Sigmoid colon (tissue), 7 donors: ENCODE data around the gene INSRR. TPM values are rescaled to one million over a fixed set of nuclear protein-coding genes. Genes with fewer than 3 reads are reported as not detected.

Source experiments
- DNase-seq: peaks from one replicate; pipeline ENCODE4 v3.0.0-alpha.2; 2019
- H3K27ac ChIP-seq, 4 donors: fragments of 200-600 bp; sonication (generic); one replicate each; pipeline ENCODE4 v1.5.1; 2016 to 2019; ENCODE audit warnings: mild to moderate bottlenecking in 1 of 4
- H3K27me3 ChIP-seq, 3 donors: fragments of 200-600 bp; sonication (generic); one replicate each; pipeline ENCODE4 v1.5.1; 2019; ENCODE audit warnings: mild to moderate bottlenecking in 1 of 3
- H3K36me3 ChIP-seq, 4 donors: fragments of 200-600 bp; sonication (generic); one replicate each; pipeline ENCODE4 v1.5.1; 2016 to 2019
- H3K4me1 ChIP-seq, 4 donors: fragments of 200-600 bp; sonication (generic); one replicate each; pipeline ENCODE4 v1.5.1; 2017 to 2019
- H3K4me3 ChIP-seq, 4 donors: fragments of 200-600 bp; sonication (generic); one replicate each; pipeline ENCODE4 v1.5.1; 2017 to 2019; ENCODE audit warnings: mild to moderate bottlenecking in 2 of 4, moderate library complexity in 1 of 4
- H3K9me3 ChIP-seq, 4 donors: fragments of 200-600 bp in 3 of 4; sonication (generic) in 3 of 4; one replicate each; pipeline versions ENCODE4 v1.5.1 to v1.6.1; 2013 to 2019
- CTCF ChIP-seq, 4 experiments: fragments of 450-650 bp in 3 of 4; fragments of 200-600 bp in 1 of 4; IDR thresholded peaks; one replicate each; pipeline ENCODE4 v1.5.1; 2016 to 2019; ENCODE audit warnings: antibody characterized with exemption in 4 of 4, mild to moderate bottlenecking in 3 of 4, moderate library complexity in 2 of 4
- EP300 ChIP-seq, 4 donors: sonication (generic); formaldehyde crosslinking; IDR thresholded peaks; one replicate each; pipeline ENCODE4 v1.6.1; 2017; ENCODE audit warnings: antibody characterized with exemption in 4 of 4
- POLR2A ChIP-seq, 2 donors: fragments of 450-650 bp; IDR thresholded peaks; one replicate each; pipeline ENCODE4 v1.6.1; 2016; ENCODE audit warnings: antibody characterized with exemption in 2 of 2, mild to moderate bottlenecking in 2 of 2, moderate library complexity in 2 of 2
- POLR2AphosphoS5 ChIP-seq, 4 donors: sonication (generic); formaldehyde crosslinking; IDR thresholded peaks; one replicate each; pipeline ENCODE4 v1.6.1; 2017; ENCODE audit warnings: antibody characterized with exemption in 4 of 4
- WGBS, 2 donors: extraction: QIAGEN DNeasy Blood & Tissue Kit; methylation state at CpG; one replicate each; pipeline ENCODE4 v1.1.7; 2013; 5-methylcytosine and 5-hydroxymethylcytosine counted together
- intact Hi-C: fragments of 100-400 bp; cut with DNase I; formaldehyde crosslinking; loops from one replicate; pipeline ENCODE4 v1.15.1; 2023
- polyA plus RNA-seq, 3 donors: library from polyadenylated mRNA; stranded (reverse); fragments of 200-250 nt; gene quantifications; one replicate each; pipeline ENCODE4 v1.2.3, GENCODE V29; 2013
- total RNA-seq, 4 donors: library from RNA; depleted of rRNA; stranded (reverse); fragments of >200 nt; gene quantifications; one replicate each; pipeline ENCODE4 v1.1.0, GENCODE V29; 2016
- donor health status: healthy with polysubstance abuse.
- donor health status: Bipolar disorder and iron deficiency.
- donor health status: healthy.

Gene INSRR
- total RNA-seq: not detected
- polyA plus RNA-seq: under 1 TPM in 1 of 3 donors, not detected in 2; 0.06 TPM

GRCh38 chr1:156858959-156859522 lies at the start of gene INSRR:
INSRR (minus strand) TSS chr1:156859117; CDS start chr1:156858621, 496 bp downstream.
- 2 to 8% methylated on average over 39 of the region's 39 CpGs for WGBS, 2 donors
- Histone ChIP-seq H3K4me3 (peak within 1 kb of the TSS; percentile 4 to 35 (median 19)), H3K9me3 (no peaks in the 10 kb centered on the region), H3K4me1 (peaks cover 0 to 32% (median 28%) of the 10 kb centered on the region in 4 donors), H3K36me3 (no peaks in the 10 kb centered on the region), H3K27ac (no peak within 1 kb of the TSS), H3K27me3 (peaks cover 21 to 70% (median 66%) of the 10 kb centered on the region in 3 donors)
- intact Hi-C loops: no loop called here
- TF ChIP-seq POLR2AphosphoS5 (IDR thresholded peaks at IDR 0.05) (no peak), POLR2A (IDR thresholded peaks at IDR 0.05) (no peak), CTCF (IDR thresholded peaks at IDR 0.05) (no peak), EP300 (IDR thresholded peaks at IDR 0.05) (no peak)
- no peak for DNase-seq

- DNase-seq: no peak
- WGBS, 2 donors: 34 to 78% methylated on average over 29 of the region's 29 CpGs
- H3K27me3 ChIP-seq: peaks cover 0 to 15% (median 0%) of the 10 kb centered on the region in 3 donors
Observed at GRCh38 chr1:156908541-156908940, 49.6 kb upstream of the INSRR start.

GRCh38 chr1:156906206-156906906 lies 47.4 kb upstream of the INSRR start:
- TF ChIP-seq EP300 (IDR thresholded peaks at IDR 0.05) (no peak), CTCF (IDR thresholded peaks at IDR 0.05) (no peak), POLR2A (IDR thresholded peaks at IDR 0.05) (no peak), POLR2AphosphoS5 (IDR thresholded peaks at IDR 0.05) (no peak)
- Histone ChIP-seq H3K27ac (no peak overlapping the region), H3K27me3 (peaks cover 0 to 13% (median 0%) of the 10 kb centered on the region in 3 donors), H3K36me3 (no peaks in the 10 kb centered on the region), H3K4me1 (no peaks in the 10 kb centered on the region), H3K4me3 (no peak overlapping the region), H3K9me3 (no peaks in the 10 kb centered on the region)
- no peak for DNase-seq
- WGBS, 2 donors: 92 to 94% methylated on average over 16 of the region's 16 CpGs
- intact Hi-C loops: no loop called here

More at GRCh38 chr1:156908541-156908940, 49.6 kb upstream of the INSRR start:
- intact Hi-C loops: no loop called here
- no peaks in the 10 kb centered on the region for H3K9me3 ChIP-seq
- H3K36me3 ChIP-seq: no peaks in the 10 kb centered on the region
- H3K27ac ChIP-seq: no peak overlapping the region
- TF ChIP-seq POLR2A (IDR thresholded peaks at IDR 0.05) (no peak), EP300 (IDR thresholded peaks at IDR 0.05) (no peak), POLR2AphosphoS5 (IDR thresholded peaks at IDR 0.05) (no peak), CTCF (IDR thresholded peaks at IDR 0.05) (no peak)
- no peaks in the 10 kb centered on the region for H3K4me1 ChIP-seq
- H3K4me3 ChIP-seq: no peak overlapping the region

- Histone ChIP-seq H3K27ac (no peak overlapping the region), H3K4me3 (no peak overlapping the region), H3K27me3 (peaks cover 0 to 11% (median 0%) of the 10 kb centered on the region in 3 donors), H3K9me3 (no peaks in the 10 kb centered on the region), H3K4me1 (no peaks in the 10 kb centered on the region), H3K36me3 (no peaks in the 10 kb centered on the region)
- no peak for TF ChIP-seq EP300 (IDR thresholded peaks at IDR 0.05)
- no peak for TF ChIP-seq CTCF (IDR thresholded peaks at IDR 0.05)
- no peak for TF ChIP-seq POLR2AphosphoS5 (IDR thresholded peaks at IDR 0.05)
- no peak for TF ChIP-seq POLR2A (IDR thresholded peaks at IDR 0.05)
- WGBS, 2 donors: 35 to 62% methylated on average over 4 of the region's 4 CpGs
- DNase-seq: no peak
- intact Hi-C loops: no loop called here
Observed at GRCh38 chr1:156905651-156906050, 46.7 kb upstream of the INSRR start.
